GM15510 (cell line): ENCODE data around the gene PRR30.

Source experiments
- POLR2A ChIP-seq: IDR thresholded peaks from 3 replicates; pipeline ENCODE4 v1.6.1; 2011; ENCODE audit warnings: borderline replicate concordance; ENCODE audit not compliant: insufficient read length; ENCODE audit errors: extremely low read depth

The PRR30 gene

DNA sequence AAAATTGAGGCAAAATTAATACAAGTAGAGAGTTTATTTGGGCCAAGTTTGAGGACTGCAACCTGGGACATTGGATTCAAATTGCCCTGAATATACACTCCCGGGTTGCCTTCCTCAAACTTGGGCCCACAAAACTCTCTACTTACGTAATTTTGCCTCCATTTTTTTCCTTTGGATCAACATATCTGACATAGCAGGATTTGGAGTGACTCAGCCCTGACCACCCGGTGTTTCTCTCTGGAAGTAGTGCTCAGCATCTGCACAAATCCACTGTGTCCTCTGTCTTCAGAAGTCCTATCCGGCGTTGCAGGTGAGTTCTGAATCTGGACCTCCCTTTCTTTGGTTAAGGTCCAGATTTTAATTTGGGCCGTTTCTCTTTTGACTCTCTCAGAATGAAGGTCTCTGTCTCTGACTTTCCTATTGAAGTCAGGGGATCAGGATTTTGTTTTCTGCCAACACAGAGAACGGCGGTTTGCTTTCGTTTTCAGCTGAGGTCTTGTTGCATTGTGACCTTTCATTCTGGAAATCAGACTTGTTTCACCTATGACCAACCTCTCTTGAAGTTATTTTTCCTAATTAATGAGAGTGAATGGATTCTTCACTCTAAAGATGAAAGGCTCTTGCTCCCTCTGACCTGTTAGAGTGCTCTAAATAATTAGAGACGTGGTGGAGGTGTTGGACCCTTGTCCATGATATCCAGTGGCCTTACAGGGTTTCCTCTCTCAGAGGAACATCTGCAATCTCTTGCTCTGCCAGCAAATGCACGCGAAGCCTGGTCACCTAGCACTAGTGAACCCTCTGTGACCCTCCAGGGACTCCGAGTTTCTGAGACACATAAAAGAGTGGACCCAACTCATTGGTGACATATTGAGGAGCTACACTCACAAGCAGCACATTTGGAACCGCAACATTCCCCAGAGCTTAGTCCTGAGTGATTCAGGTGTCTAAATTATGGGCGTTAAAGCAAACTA lies 23.2 kb upstream of the PRR30 start:
- no peak for TF ChIP-seq POLR2A

DNA sequence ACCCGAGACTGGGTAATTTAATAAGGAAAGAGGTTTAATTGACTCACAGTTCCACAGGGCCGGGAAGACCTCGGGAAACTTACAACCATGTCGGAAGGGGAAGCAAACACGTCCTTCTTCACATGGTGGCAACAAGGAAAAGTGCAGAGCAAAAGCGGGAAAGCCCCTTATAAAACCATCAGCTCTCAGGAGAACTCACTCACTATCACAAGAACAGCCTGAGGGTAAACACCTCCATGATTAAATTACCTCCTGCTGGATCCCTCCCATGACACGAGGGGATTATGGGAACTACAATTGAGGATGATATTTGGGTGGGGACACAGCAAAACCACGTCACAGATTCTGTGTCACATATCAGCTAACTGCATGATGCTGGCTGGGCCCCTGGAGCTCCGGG lies 21.0 kb upstream of the PRR30 start:
- no peak for TF ChIP-seq POLR2A

- TF ChIP-seq POLR2A: no peak
Measured at GRCh38 chr2:27159271-27159670, 20.1 kb upstream of the PRR30 start.

- no peak for TF ChIP-seq POLR2A
Measured at GRCh38 chr2:27158468-27158867, 19.3 kb upstream of the PRR30 start.

DNA sequence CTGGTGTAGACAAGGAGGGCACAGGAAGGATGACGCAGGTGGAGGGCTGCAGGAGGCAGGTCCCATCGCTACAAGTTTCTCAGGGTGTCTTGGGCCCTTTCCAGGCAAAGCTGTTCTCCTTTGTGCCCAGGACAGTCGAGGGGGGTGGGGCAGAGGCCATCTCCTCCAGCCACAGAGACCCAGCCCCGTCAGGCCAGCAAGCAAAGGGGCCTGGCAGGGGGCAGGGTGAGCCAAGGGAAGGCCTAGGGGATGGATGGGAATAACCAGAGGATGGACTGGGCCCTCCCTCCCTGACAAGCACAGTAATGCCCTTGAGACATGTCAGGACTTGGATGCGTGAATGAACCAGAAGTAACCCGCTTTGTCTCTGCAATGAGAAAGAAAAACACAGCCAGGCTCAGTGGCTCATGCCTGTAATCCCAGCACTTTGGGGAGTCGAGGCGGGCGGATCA lies 15.9 kb upstream of the PRR30 start:
- no peak for TF ChIP-seq POLR2A

- TF ChIP-seq POLR2A: no peak
Measured at GRCh38 chr2:27154488-27154887, 15.3 kb upstream of the PRR30 start.

DNA sequence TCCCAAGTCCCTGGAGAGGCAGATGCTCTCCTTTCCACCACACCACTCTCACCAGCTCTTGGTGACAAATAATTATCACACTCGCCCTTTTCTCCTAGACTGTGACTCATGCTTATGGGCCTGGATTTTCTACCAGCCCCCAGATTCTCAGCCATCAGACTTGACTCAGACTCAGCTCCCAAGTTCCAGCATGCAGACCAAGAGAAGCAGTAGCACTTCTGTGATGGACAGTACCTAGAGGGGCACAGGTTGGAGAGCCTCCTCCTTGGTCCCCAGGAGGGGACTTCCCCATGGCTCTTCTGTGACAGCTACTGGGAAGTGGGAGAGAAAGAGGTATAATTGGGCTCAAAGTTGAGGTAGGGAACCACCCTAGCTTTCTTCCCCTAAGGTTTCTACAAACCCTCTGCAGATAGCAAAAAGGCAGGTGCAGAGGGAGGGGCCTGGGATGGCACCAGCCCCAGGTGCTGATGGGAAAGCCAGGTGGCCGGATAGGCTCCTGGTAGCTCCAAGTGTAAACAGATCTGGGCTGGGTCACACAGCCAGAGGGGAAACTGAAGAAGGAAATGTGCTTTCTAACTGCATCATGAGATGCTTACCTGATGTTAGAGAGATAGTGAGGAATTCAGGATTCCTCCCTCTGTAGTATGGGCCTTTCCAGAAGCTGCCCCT lies 13.7 kb upstream of the PRR30 start:
- no peak for TF ChIP-seq POLR2A

GRCh38 chr2:27152102-27152795 lies 13.0 kb upstream of the PRR30 start:
- no peak for TF ChIP-seq POLR2A

DNA sequence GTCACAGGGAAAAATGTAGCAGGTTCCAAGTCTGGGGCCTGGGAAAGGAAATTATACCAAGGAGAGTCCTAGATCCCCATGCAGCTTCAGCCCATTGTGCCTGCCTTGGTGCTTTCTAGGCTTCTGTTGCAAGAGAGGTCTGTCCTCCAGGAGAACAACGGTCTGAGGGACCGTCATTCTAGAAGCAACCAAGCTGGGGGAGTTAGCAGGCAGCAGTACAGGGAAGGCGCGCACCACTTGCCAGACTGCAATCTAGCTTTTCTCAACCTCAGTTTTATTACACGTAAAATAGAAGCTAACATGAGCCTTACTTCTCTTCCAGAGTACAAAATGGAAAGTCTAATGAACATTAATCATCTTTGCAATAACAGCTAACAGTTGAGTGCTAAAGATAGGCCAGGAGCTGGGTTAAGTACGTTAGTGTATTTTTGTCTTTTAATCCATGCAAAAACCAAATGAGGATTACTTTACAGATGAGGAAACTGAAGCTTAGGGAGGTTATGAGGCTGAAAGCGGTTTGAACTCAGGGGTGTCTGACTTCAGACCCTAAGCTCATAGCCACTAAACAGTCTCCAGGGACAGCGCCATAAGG lies 11.5 kb upstream of the PRR30 start:
- no peak for TF ChIP-seq POLR2A

GRCh38 chr2:27149570-27150405 lies 10.6 kb upstream of the PRR30 start:
- TF ChIP-seq POLR2A: no peak

DNA sequence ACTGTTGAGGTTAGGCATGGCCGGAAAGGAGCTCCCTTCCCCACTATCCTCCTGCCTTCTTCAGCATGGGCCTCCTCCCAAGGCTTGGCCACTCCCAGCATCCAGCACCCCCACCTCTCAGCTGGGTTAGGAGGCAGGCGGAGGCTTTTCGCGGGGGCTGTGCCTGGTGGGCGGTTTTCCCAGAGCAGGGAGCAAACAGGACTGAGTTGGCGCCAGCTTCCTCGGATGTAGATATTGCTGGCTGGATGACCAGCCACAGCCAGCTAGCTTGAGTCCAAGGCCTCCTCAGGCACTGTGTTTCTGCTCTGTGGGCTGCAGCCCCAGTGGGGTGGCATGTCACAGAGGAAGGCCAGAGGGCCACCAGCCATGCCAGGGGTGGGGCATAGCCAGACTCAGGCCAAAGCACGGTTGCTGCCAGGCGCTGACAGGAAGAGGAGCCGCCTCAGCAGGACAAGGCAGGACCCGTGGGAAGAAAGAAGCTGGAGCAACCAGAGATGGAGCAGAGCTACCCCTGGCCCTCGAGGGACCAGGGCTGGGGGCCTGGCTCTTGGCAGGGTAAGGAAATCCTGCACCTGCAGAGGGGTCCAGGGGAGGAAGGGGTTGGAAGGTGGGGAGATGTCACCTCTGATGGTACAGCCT lies 9.7 kb upstream of the PRR30 start, which contains the start of gene TCF23:
TCF23 (plus strand) TSS at position 204 of the 639 bp plus-strand sequence; CDS start at position 334, 130 bp downstream.
- no peak for TF ChIP-seq POLR2A

DNA sequence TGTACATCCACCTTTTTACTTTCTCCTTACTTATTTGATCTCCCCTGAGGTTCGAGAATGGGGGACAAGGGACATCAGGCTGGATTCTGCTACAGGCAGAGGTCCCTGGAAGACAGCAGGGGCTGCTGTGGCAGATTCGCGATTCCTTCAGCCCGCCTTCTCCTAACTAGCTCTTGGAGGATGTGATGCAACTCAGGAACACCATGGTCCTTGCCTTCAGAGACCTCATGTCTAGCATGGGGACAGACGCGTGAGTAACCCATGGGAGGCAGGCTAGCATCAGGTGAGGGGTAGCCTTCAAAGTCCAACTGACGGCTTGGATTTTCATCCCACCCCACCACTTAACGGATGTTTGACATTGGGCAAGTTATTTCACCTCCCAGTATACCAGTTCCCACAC lies 8.7 kb upstream of the PRR30 start:
- TF ChIP-seq POLR2A: no peak

GRCh38 chr2:27145682-27146081 lies 6.5 kb upstream of the PRR30 start:
- TF ChIP-seq POLR2A: no peak
